Spleen (tissue), 11 donors: Measurements from ENCODE around the gene RPL18. TPM values are rescaled to one million over a fixed set of nuclear protein-coding genes. Genes with fewer than 3 reads are reported as not detected.

Experiments
- DNase-seq: peaks from one replicate; pipeline ENCODE4 v3.0.0-alpha.2; 2020
- H3K27ac ChIP-seq, 8 donors: fragments of 200-600 bp; sonication (generic) in 7 of 8; 1 replicate in 4 of 8; 2 replicates in 4 of 8; pipeline versions ENCODE4 v1.5.0 to v1.8.0; 2016 to 2021; ENCODE audit warnings: inconsistent platforms in 4 of 8, mild to moderate bottlenecking in 4 of 8, moderate library complexity in 1 of 8
- H3K27me3 ChIP-seq, 7 donors: fragments of 200-600 bp; sonication (generic) in 6 of 7; replicated peaks in 1 of 7; 1 replicate in 4 of 7; 2 replicates in 3 of 7; pipeline versions ENCODE4 v1.5.0 to v1.8.0; 2016 to 2021; ENCODE audit warnings: inconsistent platforms in 3 of 7, mild to moderate bottlenecking in 1 of 7
- H3K36me3 ChIP-seq, 6 donors: fragments of 200-600 bp; sonication (generic) in 5 of 6; 1 replicate in 4 of 6; 2 replicates in 2 of 6; pipeline versions ENCODE4 v1.5.0 to v1.8.0; 2016 to 2021; ENCODE audit warnings: inconsistent platforms in 2 of 6
- H3K4me1 ChIP-seq, 6 donors: fragments of 200-600 bp; sonication (generic) in 5 of 6; 1 replicate in 3 of 6; 2 replicates in 3 of 6; pipeline versions ENCODE4 v1.5.0 to v1.8.0; 2016 to 2021; ENCODE audit warnings: inconsistent platforms in 3 of 6
- H3K4me3 ChIP-seq, 8 donors: fragments of 200-600 bp; sonication (generic) in 7 of 8; 1 replicate in 4 of 8; 2 replicates in 4 of 8; pipeline versions ENCODE4 v1.5.0 to v1.8.0; 2016 to 2021; ENCODE audit warnings: inconsistent platforms in 4 of 8, mild to moderate bottlenecking in 4 of 8, moderate library complexity in 2 of 8
- H3K9me3 ChIP-seq, 8 donors: fragments of 200-600 bp; sonication (generic) in 7 of 8; 1 replicate in 4 of 8; 2 replicates in 4 of 8; pipeline versions ENCODE4 v1.5.0 to v1.8.0; 2016 to 2021; ENCODE audit warnings: inconsistent platforms in 4 of 8
- POLR2A ChIP-seq, 3 donors: fragments of 450-650 bp; IDR thresholded peaks; one replicate each; pipeline ENCODE4 v1.5.1; 2017; ENCODE audit warnings: antibody characterized with exemption in 3 of 3, mild to moderate bottlenecking in 1 of 3
- POLR2AphosphoS5 ChIP-seq, 3 donors: sonication (generic); formaldehyde crosslinking; IDR thresholded peaks; one replicate each; pipeline ENCODE4 v1.5.1; 2017; ENCODE audit warnings: antibody characterized with exemption in 3 of 3
- WGBS, 5 donors: extraction: QIAGEN DNeasy Blood & Tissue Kit in 3 of 5; methylation state at CpG; one replicate each; pipeline versions ENCODE4 v1.1.5 to v1.1.7; 2013 to 2018; 5-methylcytosine and 5-hydroxymethylcytosine counted together
- intact Hi-C: fragments of 100-400 bp; cut with DNase I; formaldehyde crosslinking; loops from one replicate; pipeline ENCODE4 v1.15.0; 2023; ENCODE audit warnings: low total_unique reads
- polyA plus RNA-seq, 3 donors: library from polyadenylated mRNA; stranded (reverse); fragments of 200-250 nt; gene quantifications; one replicate each; pipeline ENCODE4 v1.2.1, GENCODE V29; 2013
- total RNA-seq, 7 donors: library from RNA; depleted of rRNA in 3 of 7; stranded (reverse); fragments of >200 nt in 3 of 7; fragmentation: NEBNext Ultra II Directional in 4 of 7; extraction: Animal tissue kit (Norgen Biotek cat#: 25700) in 4 of 7; gene quantifications; one replicate each; pipeline versions ENCODE4 v1.1.0 to v1.2.1, GENCODE V29; 2016 to 2021
- TF ChIP-seq, protein P1 (sequence below), 11 experiments: fragments of 200-600 bp in 7 of 11; fragments of 450-650 bp in 4 of 11; sonication (generic) in 4 of 11; IDR thresholded peaks in 8 of 11; conservative IDR thresholded peaks in 3 of 11; 1 replicate in 7 of 11; 2 replicates in 4 of 11; pipeline versions ENCODE4 v1.4.0 to v1.8.0; 2016 to 2021; ENCODE audit warnings: antibody characterized with exemption in 11 of 11, inconsistent platforms in 4 of 11, mild to moderate bottlenecking in 1 of 11
- donor health status: healthy with polysubstance abuse.
- donor health status: DM: no; HTN: no; CAD: no; lungs with moderate emphysema.
- donor health status: DM: no; HTN: no; CAD: no.
- donor health status: Bipolar disorder and iron deficiency.
- donor health status: healthy.
- donor health status: DM: no; HTN: no; CAD: no.
- donor health status: DM: yes; HTN: yes; CAD: no.

The RPL18 gene
- total and polyA plus RNA-seq, 10 donors = 1,136 to 5,575 (median 2,485) TPM

DNA sequence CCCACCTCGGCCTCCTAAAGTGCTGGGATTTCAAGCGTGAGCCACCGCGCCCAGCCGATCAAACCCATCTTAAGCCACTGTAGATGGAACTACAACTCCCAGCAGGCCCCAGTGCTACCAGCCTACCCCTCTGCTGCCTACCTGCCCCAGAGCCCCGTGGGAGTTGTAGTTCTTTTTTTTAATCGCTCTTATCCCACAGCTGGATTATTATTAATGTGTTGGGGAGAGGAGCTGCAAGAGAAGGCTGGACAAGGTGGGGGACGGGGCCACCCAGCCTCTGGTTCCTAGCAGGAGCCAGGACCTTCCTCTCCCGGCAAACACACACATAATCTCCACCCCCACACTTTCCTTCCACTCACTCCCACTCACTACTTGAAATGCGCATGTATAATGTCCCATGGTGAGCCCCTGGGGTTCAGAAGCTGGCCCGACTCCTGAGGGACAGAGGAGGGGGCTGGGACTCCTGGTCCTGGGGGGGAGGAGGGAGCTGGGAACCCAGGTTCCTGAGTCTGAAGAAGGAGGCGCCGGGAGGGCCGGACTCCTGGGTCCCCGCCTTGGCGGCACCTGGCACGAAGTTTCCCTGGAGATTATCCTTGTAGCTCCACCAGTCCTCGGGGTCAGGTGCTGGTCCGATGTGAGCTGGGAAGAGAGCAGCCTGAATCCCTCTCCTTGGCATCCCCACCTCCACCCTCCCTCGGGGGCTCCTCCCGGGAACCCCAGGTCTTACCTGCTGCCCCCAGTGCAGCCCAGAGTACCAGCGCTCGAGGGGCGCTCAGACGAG is 26.1 kb upstream of the RPL18 start:
- peaks cover 16 to 61% (median 41%) of the 10 kb centered on the region in 6 donors for H3K4me1 ChIP-seq
- TF ChIP-seq POLR2AphosphoS5 (IDR thresholded peaks at IDR 0.05) = peak in 2 of 3 donors; percentile 39 to 42
- no peak for TF ChIP-seq POLR2A (IDR thresholded peaks at IDR 0.05)
- no peaks in the 10 kb centered on the region for H3K36me3 ChIP-seq
- H3K27ac ChIP-seq = peak overlapping the region; percentile 87 to 96 (median 90)
- intact Hi-C loops = no loop called here
- H3K4me3 ChIP-seq = peak overlapping the region; percentile 40 to 78 (median 50)
- no peaks in the 10 kb centered on the region for H3K9me3 ChIP-seq
- H3K27me3 ChIP-seq = peaks cover 0 to 5% (median 0%) of the 10 kb centered on the region in 7 donors
- 3 to 7% (median 4%) methylated on average over 16 to 25 of the region's 25 CpGs for WGBS, 5 donors
- peak; percentile 89 for DNase-seq

DNA sequence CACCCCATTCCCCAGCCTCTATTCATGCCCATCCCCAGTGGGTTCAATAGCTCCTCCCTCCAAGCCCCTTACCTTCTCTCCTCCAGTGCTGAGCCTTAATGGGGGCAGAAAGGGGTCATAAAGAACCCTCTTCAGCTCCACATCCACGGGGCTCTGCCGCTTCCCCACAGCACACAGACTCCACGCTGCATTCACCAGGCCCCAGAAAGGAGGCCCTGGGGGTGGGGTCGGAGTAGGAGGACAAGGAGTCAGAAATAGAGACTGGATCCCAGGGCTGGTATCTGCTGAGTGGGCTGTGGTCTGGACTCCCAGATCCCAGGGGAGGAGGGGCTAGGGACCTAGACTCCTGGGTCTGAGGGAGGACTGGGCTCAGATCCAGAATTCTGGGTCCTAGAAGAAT is 25.4 kb upstream of the RPL18 start:
- no peaks in the 10 kb centered on the region for H3K9me3 ChIP-seq
- TF ChIP-seq POLR2A (IDR thresholded peaks at IDR 0.05) (no peak), POLR2AphosphoS5 (IDR thresholded peaks at IDR 0.05) (no peak)
- TF ChIP-seq, protein P1, sequence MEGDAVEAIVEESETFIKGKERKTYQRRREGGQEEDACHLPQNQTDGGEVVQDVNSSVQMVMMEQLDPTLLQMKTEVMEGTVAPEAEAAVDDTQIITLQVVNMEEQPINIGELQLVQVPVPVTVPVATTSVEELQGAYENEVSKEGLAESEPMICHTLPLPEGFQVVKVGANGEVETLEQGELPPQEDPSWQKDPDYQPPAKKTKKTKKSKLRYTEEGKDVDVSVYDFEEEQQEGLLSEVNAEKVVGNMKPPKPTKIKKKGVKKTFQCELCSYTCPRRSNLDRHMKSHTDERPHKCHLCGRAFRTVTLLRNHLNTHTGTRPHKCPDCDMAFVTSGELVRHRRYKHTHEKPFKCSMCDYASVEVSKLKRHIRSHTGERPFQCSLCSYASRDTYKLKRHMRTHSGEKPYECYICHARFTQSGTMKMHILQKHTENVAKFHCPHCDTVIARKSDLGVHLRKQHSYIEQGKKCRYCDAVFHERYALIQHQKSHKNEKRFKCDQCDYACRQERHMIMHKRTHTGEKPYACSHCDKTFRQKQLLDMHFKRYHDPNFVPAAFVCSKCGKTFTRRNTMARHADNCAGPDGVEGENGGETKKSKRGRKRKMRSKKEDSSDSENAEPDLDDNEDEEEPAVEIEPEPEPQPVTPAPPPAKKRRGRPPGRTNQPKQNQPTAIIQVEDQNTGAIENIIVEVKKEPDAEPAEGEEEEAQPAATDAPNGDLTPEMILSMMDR (IDR thresholded peaks at IDR 0.05 in 8 of 11, conservative IDR thresholded peaks at IDR 0.05 in 3 of 11) = no peak
- no peak for DNase-seq
- H3K36me3 ChIP-seq = no peaks in the 10 kb centered on the region
- 61 to 78% (median 76%) methylated on average over 4 of the region's 4 CpGs for WGBS, 5 donors
- H3K4me1 ChIP-seq = peaks cover 12 to 61% (median 38%) of the 10 kb centered on the region in 6 donors
- H3K27ac ChIP-seq = peak overlapping the region in 4 of 8 donors; percentile 87 to 96 (median 91)
- intact Hi-C loops = no loop called here
- H3K4me3 ChIP-seq = peak overlapping the region in 3 of 8 donors; percentile 54 to 78 (median 55)
- peaks cover 0 to 5% (median 0%) of the 10 kb centered on the region in 7 donors for H3K27me3 ChIP-seq

DNA sequence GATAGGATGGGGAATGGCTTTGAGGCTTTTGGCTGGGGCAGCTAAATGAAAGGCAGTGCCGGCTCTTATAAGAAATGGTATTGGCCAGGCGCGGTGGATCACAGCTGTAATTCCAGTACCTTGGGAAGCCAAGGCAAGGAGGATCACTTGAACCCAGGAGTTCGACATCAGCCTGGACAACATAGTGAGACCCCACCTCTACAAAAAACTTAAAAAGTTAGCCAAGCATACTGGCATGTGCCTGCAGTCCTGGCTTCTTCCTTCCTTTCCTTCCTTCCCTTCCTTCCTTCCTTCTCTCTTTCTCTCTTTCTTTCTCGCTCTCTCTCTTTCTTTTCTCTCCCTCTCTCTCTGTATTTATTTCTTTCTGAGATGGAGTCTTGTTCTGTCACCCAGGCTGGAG is 23.9 kb upstream of the RPL18 start:
- Histone ChIP-seq H3K27me3 (peaks cover 0 to 5% (median 0%) of the 10 kb centered on the region in 7 donors), H3K36me3 (no peaks in the 10 kb centered on the region), H3K4me3 (no peak overlapping the region), H3K27ac (no peak overlapping the region), H3K4me1 (peaks cover 12 to 57% (median 42%) of the 10 kb centered on the region in 6 donors), H3K9me3 (no peaks in the 10 kb centered on the region)
- 89 to 96% (median 94%) methylated on average over 5 of the region's 5 CpGs for WGBS, 5 donors
- TF ChIP-seq POLR2A (IDR thresholded peaks at IDR 0.05) = no peak
- TF ChIP-seq, protein P1 (IDR thresholded peaks at IDR 0.05 in 8 of 11, conservative IDR thresholded peaks at IDR 0.05 in 3 of 11) = no peak
- no peak for TF ChIP-seq POLR2AphosphoS5 (IDR thresholded peaks at IDR 0.05)
- intact Hi-C loops = no loop called here
- DNase-seq = no peak

DNA sequence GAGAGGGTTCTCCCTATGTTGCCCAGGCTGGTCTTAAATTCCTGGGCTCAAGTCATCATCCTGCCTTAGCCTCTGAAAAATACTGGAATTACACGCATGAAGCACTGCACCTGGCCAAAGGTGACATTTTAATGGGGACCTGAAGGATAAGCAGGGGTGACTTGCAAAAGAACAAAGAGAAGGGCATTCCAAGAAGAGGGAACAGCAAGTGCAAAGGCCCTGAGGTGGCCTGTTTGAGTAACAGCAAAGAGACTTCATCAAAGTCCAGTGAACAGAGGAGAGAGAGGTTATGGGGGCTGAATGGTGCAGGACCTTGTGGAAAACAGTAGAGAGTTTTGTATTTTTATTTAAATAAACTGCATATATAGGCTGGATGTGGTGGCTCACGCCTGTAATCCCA is 22.9 kb upstream of the RPL18 start:
- no peak for DNase-seq
- H3K4me1 ChIP-seq = peaks cover 12 to 56% (median 40%) of the 10 kb centered on the region in 6 donors
- H3K4me3 ChIP-seq = no peak overlapping the region
- no peaks in the 10 kb centered on the region for H3K36me3 ChIP-seq
- no peak overlapping the region for H3K27ac ChIP-seq
- 91 to 97% (median 92%) methylated on average over 2 of the region's 2 CpGs for WGBS, 5 donors
- no peaks in the 10 kb centered on the region for H3K9me3 ChIP-seq
- peaks cover 0 to 5% (median 0%) of the 10 kb centered on the region in 7 donors for H3K27me3 ChIP-seq
- intact Hi-C loops = no loop called here
- TF ChIP-seq, protein P1 (IDR thresholded peaks at IDR 0.05 in 8 of 11, conservative IDR thresholded peaks at IDR 0.05 in 3 of 11) = no peak
- TF ChIP-seq POLR2A (IDR thresholded peaks at IDR 0.05) = no peak
- TF ChIP-seq POLR2AphosphoS5 (IDR thresholded peaks at IDR 0.05) = no peak
